Cardiac muscle cell (in vitro differentiated cells and primary cell): Measurements from ENCODE around the gene OR51V1. TPM values are rescaled to one million over a fixed set of nuclear protein-coding genes. Genes with fewer than 3 reads are reported as not detected.

Experiments
- DNase-seq, 2 donors: peaks; one replicate each; pipeline versions ENCODE4 v3.0.0 to v3.0.0-alpha.2; 2010 to 2017; ENCODE audit warnings: low read depth in 1 of 2, low spot score in 1 of 2
- H3K27ac ChIP-seq: fragments of 200-600 bp; sonication (generic); 2 replicates; pipeline ENCODE4 v1.5.1; 2016
- H3K27me3 ChIP-seq: fragments of 200-600 bp; sonication (generic); 2 replicates; pipeline ENCODE4 v1.6.0; 2016; ENCODE audit warnings: control low read depth
- H3K36me3 ChIP-seq: fragments of 200-600 bp; sonication (generic); 2 replicates; pipeline ENCODE4 v1.5.1; 2016; ENCODE audit warnings: control low read depth
- H3K4me1 ChIP-seq: fragments of 200-600 bp; sonication (generic); 2 replicates; pipeline ENCODE4 v1.8.1; 2017; ENCODE audit warnings: low read depth, mild to moderate bottlenecking, mixed run types
- H3K4me3 ChIP-seq: fragments of 200-600 bp; sonication (generic); 2 replicates; pipeline ENCODE4 v1.5.1; 2016; ENCODE audit warnings: mild to moderate bottlenecking
- H3K9me3 ChIP-seq: fragments of 200-600 bp; sonication (generic); 2 replicates; pipeline ENCODE4 v1.5.1; 2017; ENCODE audit warnings: low read depth, mild to moderate bottlenecking, control low read depth
- polyA plus RNA-seq: library from polyadenylated mRNA; unstranded; fragments of >200 nt; fragmentation: Nextera tagmentation; extraction: Ambion mirVana; gene quantifications from 2 replicates; pipeline ENCODE4 v1.2.1, GENCODE V29; 2016
- total RNA-seq: library from RNA; depleted of rRNA; stranded (reverse); fragments of >200 nt; gene quantifications from 2 replicates; pipeline ENCODE4 v1.2.3, GENCODE V29; 2016
- TF ChIP-seq, protein P1 (sequence below): IDR thresholded peaks from 2 replicates; pipeline ENCODE4 v1.5.1; 2012; ENCODE audit warnings: low read depth, mild to moderate bottlenecking, low read length

OR51V1 gene
- total and polyA plus RNA-seq, 2 experiments from 2014 or later = not detected

DNA sequence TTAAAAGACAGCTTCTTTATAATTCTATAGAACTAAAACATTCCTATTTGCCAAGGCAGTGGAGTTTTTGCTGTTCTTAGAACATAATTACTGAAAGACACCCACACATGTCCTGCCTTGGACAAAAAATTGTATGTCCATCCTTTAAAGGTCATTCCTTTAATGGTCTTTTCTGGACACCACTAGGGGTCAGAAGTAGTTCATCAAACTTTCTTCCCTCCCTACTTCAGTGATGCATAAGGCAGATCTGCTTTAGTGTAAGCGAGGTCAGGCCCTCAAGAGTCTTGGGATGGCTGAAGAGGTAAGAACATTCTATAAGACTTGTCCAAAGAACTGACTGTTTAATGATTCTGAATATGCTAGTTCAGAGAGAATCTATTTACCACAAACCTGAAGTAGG is 4.3 kb upstream of the OR51V1 start:
- H3K4me1 ChIP-seq = no peaks in the 10 kb centered on the region
- H3K4me3 ChIP-seq = no peak overlapping the region
- H3K27me3 ChIP-seq = no peaks in the 10 kb centered on the region
- H3K36me3 ChIP-seq = no peaks in the 10 kb centered on the region
- no peaks in the 10 kb centered on the region for H3K9me3 ChIP-seq
- TF ChIP-seq, protein P1, sequence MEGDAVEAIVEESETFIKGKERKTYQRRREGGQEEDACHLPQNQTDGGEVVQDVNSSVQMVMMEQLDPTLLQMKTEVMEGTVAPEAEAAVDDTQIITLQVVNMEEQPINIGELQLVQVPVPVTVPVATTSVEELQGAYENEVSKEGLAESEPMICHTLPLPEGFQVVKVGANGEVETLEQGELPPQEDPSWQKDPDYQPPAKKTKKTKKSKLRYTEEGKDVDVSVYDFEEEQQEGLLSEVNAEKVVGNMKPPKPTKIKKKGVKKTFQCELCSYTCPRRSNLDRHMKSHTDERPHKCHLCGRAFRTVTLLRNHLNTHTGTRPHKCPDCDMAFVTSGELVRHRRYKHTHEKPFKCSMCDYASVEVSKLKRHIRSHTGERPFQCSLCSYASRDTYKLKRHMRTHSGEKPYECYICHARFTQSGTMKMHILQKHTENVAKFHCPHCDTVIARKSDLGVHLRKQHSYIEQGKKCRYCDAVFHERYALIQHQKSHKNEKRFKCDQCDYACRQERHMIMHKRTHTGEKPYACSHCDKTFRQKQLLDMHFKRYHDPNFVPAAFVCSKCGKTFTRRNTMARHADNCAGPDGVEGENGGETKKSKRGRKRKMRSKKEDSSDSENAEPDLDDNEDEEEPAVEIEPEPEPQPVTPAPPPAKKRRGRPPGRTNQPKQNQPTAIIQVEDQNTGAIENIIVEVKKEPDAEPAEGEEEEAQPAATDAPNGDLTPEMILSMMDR = peak; percentile 70
- DNase-seq = peak; percentile 63 to 77
- no peak overlapping the region for H3K27ac ChIP-seq

DNA sequence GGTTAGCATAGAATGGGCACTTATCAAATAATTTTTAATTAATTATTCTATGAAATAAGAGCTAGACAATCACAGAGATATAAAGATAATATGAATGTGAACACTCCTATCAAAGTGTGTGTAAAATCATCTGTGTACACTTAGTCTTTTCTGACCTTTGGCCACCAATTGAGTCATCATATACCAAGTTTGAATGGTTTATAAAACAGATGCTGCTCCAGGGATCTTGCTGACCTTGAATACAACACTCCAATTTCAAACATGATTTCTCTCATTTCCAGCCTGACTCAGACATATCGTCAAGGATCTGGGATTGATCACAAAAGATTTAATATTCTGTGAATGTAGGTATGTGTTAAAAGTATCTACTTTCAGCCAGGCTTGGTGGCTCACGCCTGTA is 2.9 kb upstream of the OR51V1 start:
- H3K9me3 ChIP-seq = no peaks in the 10 kb centered on the region
- TF ChIP-seq, protein P1 = no peak
- H3K36me3 ChIP-seq = no peaks in the 10 kb centered on the region
- no peak for DNase-seq
- no peaks in the 10 kb centered on the region for H3K4me1 ChIP-seq
- no peak overlapping the region for H3K27ac ChIP-seq
- no peaks in the 10 kb centered on the region for H3K27me3 ChIP-seq
- no peak overlapping the region for H3K4me3 ChIP-seq

DNA sequence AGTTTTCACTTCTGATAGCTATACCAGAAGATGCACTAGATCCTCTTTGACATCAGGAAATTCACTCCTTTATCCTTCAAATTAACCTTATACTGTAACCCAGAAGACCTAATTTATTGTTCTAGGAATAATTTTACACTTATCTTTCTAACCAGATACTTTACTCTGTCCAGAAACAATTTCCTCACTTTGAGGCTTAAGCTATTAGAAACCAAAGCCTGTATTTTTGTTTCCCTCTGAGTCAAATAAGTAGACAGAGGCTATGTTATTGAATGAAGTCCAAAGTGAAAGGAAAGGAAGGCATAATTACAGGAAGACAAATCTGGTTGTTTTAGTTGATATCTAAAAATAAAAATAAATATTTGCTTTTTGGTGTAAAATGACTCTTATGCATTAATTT is 2.2 kb downstream of the OR51V1 start:
- no peaks in the 10 kb centered on the region for H3K9me3 ChIP-seq
- H3K27ac ChIP-seq = no peak overlapping the region
- no peaks in the 10 kb centered on the region for H3K4me1 ChIP-seq

DNA sequence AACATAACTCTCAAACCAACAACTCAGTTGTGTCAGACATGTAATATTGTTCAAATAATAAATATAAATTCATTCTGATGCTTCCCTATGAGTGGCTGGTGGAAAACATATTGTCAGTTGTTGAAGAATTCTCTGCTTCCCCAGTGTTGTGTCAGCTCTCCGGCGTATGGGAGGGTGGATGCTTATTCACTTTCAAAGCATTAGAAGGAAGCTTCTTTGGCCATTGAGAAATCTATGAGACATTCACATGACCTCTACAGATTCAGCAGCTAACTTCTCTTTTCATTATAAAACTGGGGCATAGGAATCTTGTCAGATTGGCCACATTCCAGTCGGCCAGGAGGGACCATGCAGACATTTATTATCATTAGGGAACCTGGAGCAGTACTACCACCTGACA is 2.9 kb downstream of the OR51V1 start:
- DNase-seq = no peak
- no peaks in the 10 kb centered on the region for H3K9me3 ChIP-seq
- no peak overlapping the region for H3K27ac ChIP-seq
- TF ChIP-seq, protein P1 = no peak
- H3K36me3 ChIP-seq = no peaks in the 10 kb centered on the region
- no peak overlapping the region for H3K4me3 ChIP-seq
- no peaks in the 10 kb centered on the region for H3K4me1 ChIP-seq
- no peaks in the 10 kb centered on the region for H3K27me3 ChIP-seq

More for the DNA sequence above, 2.2 kb downstream of the OR51V1 start:
- Histone ChIP-seq H3K4me3 (no peak overlapping the region), H3K36me3 (no peaks in the 10 kb centered on the region), H3K27me3 (no peaks in the 10 kb centered on the region)
- TF ChIP-seq, protein P1 = no peak
- DNase-seq = no peak

DNA sequence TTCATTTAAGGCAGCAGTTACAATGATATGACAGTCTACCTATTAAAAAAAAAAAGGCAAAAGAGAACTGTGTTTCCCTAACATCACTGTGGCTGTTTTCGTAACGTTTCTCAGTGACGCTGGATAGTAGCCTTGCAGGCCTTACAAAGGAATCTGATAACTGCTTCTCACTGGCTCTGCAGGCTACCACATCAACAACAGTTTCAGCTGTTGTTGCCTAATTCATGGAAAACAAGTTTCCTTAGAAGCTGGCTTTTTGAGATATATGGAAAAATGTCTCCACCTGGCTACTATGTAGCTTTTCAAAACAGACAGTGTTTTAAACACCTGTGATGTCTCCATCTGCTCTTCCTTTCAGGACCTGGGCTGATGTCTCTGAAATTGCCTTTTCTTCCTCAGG is 3.8 kb downstream of the OR51V1 start:
- no peaks in the 10 kb centered on the region for H3K27me3 ChIP-seq
- no peaks in the 10 kb centered on the region for H3K36me3 ChIP-seq
- no peak overlapping the region for H3K27ac ChIP-seq
- DNase-seq = no peak
- no peaks in the 10 kb centered on the region for H3K9me3 ChIP-seq
- H3K4me3 ChIP-seq = no peak overlapping the region
- TF ChIP-seq, protein P1 = no peak
- H3K4me1 ChIP-seq = no peaks in the 10 kb centered on the region

DNA sequence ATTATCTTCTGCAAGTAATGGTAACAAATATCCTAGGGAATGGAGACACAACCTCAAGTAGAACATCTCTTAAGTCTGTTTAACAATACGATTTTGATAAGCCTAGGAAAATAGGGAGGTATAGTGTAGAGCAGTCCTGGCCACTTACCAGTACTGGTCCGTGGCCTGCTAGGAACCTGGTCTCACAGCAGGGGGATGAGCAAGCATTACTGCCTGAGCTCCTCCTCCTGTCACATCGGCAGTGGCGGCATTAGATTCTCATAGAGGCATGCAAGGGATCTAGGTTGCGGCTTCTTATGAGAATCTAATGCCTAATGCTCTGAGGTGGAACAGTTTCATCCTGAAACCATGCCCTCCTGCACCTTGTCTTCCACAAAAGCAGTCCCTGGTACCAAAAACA is 4.4 kb downstream of the OR51V1 start:
- no peak for DNase-seq
- H3K27ac ChIP-seq = no peak overlapping the region

More for the DNA sequence above, 4.4 kb downstream of the OR51V1 start:
- Histone ChIP-seq H3K4me3 (no peak overlapping the region), H3K27me3 (no peaks in the 10 kb centered on the region), H3K9me3 (no peaks in the 10 kb centered on the region), H3K36me3 (no peaks in the 10 kb centered on the region), H3K4me1 (no peaks in the 10 kb centered on the region)
- TF ChIP-seq, protein P1 = no peak
